ENCODE results near the gene ENTR1. TPM values are rescaled to one million over a fixed set of nuclear protein-coding genes. Genes with fewer than 3 reads are reported as not detected.
"Not testable (repeated sequence)": the region's sequence is repeated elsewhere in the genome, so short reads cannot be mapped to it uniquely, and the experiment has no call there.

Gene ENTR1
- polyA plus RNA-seq, 1 donor, result 59.1 TPM

DNA sequence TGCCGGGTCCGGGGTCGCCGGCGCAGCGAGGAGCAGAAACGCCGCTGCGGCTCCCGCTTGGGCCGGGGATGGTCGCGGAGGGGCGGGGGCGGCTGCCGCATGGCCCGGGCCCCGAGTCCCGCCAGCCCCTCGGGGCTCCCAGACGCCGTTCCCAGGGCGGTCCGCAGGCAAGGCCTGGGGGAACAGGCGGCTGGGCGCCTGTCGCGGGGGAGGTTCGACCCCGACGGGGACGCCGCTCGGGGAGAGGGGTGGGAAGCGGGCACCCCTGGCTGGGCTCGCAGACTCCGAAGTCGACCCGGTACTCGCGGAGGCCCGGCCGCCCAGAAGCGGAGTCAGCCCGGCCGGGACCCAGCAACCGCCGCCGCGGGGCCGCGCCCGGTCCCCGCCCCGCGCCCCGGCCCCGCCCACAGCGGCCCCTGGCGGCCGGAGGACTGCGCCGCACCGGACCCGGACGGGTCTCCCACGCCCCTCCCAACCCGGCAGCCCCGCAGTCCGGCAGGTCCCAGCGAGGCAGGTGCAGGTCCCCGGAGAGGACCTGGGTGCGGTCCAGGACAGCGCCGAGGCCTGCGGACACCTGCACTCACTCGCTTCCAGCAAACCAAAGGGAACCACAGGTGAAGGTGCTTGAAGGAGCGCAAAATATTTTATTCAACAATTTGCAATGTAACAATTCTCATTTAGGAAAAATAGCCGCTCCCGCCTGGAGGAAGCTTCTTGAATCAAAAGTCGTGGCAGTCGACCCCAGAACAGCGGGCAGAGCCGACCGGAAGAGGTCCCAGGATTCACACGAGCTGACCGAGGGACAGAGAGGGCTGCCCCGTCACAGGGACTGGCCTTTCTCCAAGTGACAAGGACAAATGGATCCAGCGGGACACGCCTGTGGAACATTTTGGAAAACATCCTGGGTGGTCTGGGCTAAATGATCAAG, 29.3 kb upstream of the ENTR1 start, which contains the start of gene INPP5E:
TSS of gene INPP5E (minus strand) at position 365 of the 928 bp plus-strand sequence. CDS start 426 bp downstream, outside the sequence.
- DNase-seq, result peak; percentile 66

- no peak for DNase-seq
Measured at GRCh38 chr9:136438548-136439480, 28.4 kb upstream of the ENTR1 start.

- DNase-seq, result no peak
Measured at GRCh38 chr9:136437839-136438547, 27.6 kb upstream of the ENTR1 start.

DNA sequence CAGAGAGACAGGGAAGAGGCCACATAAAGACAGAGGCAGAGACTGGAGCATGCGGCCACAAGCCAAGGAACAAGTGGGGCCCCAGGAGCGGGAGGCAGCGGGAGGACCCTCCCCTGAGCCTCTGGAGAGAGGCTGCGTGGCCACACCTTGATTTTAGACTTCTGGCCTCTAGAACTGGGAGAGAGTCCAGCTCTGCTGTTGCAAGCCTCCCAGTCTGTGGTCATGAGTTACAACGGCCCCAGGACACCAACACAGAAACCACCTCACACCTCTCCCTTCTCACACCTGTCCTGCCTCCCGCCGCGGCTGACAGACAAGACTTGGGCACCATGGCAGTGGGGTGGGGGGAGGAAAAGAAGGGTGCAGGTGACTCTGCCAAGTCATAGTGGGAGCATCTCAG, 27.0 kb upstream of the ENTR1 start:
- no peak for DNase-seq

GRCh38 chr9:136436055-136436634, 25.7 kb upstream of the ENTR1 start:
- no peak for DNase-seq

- no peak for DNase-seq
Measured at GRCh38 chr9:136434580-136435169, 24.3 kb upstream of the ENTR1 start.

DNA sequence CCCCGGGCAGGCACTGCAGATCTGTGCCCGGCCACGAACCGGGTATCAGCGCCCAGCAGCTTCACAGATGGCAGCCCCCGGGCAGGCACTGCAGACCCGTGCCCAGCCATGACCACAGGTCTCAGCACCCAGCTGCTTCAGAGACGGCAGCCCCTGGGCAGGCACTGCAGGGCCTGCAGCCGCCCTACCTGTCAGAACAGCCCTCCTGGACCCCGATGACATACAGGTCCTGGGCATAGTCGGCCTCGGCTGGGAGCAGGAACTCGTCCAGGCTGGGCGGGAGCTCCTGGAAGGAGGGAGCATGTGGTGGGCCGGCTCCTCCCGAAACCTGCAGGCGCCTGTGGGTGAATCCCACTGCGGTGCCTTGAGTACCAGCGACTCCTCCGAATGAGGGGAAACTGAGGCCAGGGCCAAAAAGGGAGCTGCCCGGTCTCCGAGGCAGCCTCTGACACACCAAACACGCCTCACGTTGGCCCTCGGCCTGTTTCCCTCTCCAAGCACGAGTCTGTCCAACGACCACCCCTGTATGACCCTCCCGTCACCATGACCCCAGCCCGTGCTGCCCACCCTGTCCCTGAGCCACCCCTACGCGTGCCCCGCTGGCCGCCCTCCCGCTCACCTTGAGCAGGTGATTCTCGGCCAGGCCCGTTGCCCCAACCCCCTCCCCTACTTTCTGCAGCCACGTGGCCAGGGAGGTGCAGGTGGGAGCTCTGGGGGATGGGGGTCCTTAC, 23.6 kb upstream of the ENTR1 start:
- no peak for DNase-seq

GRCh38 chr9:136433043-136433715, 22.8 kb upstream of the ENTR1 start:
- no peak for DNase-seq

DNA sequence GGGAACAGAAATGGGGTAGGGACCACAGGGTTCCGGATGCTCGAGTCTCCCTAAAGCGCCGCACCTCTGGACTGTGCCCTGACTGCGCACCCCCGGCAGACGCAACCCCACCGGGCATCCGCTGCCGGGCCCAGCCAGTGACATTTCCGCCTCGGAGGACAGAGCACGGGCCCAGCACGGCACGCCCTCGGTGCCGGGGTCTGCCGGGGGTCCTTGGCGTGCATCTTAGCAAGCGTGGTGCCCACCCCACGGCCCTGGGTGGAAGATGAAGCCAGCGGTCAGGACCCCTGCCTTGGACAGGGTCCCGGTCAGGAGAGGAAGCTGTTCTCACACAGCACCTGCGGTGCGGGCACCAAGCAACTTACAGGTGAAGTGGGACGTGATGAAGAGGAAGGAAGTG, 22.2 kb upstream of the ENTR1 start:
- DNase-seq, result no peak

DNA sequence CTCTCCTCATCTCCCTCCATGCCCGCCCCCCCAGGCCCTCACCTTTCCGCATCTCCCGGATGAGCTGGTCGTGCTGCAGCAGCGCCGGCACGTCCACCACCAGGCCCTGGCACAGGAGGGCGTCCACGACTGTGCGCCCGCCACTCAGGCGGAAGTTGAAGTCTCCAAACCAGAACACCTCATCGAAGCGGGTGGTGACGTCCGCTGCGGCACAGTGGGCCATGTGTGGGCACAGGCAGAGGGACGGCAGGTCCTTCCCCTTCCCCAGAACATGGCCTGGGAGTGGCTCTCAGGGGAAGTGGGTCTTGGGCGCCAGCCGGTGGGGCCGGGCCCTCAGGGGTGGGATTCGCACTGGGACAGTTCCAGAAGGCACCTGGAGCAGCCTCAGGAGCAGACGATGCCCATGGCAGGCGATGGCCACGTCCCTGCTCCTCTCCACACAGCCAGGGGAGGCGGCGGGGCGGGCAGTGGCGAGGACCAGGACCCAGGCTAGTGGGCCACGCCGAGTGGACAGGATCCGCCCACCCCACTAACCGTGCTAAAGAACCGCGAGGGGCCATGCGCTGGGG, 21.5 kb upstream of the ENTR1 start:
- DNase-seq, result no peak

DNA sequence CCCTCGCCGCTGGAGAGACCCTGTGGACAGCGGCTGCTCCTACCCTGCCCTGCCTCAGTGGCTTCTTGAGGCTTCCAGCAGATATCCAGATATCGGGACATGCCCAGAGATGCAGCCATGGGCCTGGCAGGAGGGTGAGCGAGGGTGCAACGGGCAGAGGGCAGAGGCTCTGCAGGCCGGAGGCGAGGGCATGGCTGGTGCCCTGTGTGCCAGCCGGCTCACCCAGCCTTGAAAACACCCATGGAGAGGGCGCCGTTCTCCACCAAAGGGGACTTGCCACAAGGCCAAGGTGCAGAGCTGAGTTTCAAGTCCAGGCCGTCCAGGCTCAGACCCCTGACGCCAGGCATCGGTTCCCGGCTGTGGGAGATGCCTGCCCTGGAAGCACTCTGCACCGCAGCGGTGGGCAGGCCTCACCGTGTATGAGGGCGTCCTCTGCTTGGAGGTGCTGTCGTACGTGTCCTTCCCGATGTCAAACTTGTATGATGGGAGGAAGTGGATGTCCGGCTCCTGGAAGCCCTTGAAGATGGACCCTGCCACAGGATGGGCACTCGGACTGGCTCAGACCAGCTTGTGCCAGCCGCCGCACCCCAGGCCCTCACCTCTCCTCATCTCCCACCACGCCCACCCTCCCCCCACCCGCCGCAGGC, 20.3 kb upstream of the ENTR1 start:
- DNase-seq, result no peak

GRCh38 chr9:136429683-136430491, 19.5 kb upstream of the ENTR1 start:
- DNase-seq, result no peak

DNA sequence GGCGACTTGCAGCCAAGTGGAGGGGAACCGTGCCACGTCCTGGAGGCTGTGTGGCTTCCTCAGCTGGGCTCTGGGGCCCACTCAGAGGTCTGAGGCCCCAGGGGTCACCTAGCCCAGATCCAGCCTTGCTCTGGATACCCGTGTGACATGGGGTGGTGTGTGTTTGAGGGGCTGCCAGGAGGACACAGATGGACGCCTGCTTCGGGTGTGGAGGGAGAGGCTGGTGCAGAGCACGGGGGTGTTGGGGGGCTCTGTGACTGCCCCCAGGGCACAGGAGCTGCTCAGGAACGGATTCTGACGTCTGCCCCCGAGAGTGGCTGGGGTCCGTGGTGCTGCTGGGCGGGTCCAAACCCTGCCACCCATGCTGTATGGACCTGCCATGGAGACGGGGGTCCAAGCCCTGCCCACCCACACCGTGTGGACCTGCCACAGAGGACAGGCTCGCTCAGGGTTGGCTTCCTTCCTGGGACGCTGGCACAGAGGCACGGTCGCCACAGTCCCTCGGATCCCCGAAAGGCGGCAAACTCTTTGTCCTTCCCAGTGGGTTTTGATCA, 18.7 kb upstream of the ENTR1 start:
- DNase-seq, result no peak

- DNase-seq, result no peak
Measured at GRCh38 chr9:136426787-136427186, 16.4 kb upstream of the ENTR1 start.

DNA sequence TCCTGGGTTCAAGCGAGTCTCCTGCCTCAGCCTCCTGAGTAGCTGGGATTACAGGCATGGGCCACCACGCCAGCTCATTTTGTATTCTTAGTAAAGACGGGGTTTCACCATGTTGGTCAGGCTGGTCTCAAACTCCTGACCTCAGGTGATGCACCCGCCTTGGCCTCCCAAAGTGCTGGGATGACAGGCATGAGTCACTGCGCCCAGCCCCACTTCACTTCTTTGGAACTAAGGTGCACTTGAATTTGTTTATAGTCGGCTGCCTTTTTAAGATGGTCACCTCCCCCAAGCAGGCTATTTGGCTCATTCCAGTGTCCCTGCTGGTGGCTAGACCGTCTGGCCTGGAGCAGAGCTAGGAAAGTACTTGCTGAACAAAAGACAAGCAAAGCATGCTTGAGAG, 15.0 kb upstream of the ENTR1 start:
- not testable (repeated sequence) for DNase-seq

DNA sequence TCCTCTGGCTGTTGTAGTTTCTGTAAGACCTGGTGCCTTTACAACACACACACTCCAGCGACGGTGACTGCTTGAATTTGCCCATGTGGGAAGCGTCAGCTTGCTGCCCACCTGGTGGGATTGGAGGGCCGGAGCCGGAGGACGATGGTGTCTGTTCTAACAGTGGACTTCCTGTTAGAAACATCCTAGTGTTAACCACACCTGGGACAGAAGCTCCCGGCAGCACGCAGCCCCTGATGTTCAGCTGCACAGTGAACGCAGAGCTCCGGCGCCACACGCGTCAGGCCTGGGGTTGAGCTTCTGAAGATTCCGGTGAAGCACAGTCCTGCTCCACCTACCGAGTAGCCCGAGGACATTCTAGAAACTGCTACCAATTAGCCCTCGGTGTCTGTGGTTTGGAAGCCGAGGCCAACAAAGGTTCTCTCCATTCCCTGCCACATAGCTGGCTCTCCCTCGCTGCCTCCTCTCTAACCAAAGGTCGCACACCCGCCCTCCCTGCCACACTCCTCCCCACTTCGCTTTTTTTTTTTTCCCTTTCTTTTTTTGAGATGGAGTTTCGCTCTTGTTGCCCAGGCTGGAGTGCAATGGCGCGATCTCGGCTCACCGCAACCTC, 14.4 kb upstream of the ENTR1 start:
- DNase-seq, result no peak

GRCh38 chr9:136423432-136424146, 13.2 kb upstream of the ENTR1 start:
- DNase-seq, result no peak

Measured in left kidney (tissue), 2 donors.